Vagina (tissue), 2 donors: Measurements from ENCODE around the gene ALDH3A1. TPM values are rescaled to one million over a fixed set of nuclear protein-coding genes. Genes with fewer than 3 reads are reported as not detected.

Experiments used
- DNase-seq, 2 donors: peaks; one replicate each; pipeline ENCODE4 v3.0.0-alpha.2; 2017; ENCODE audit errors: extremely low spot score in 2 of 2
- H3K27ac ChIP-seq: fragments of 200-600 bp; sonication (generic); one replicate; pipeline ENCODE4 v1.5.1; 2019
- H3K27me3 ChIP-seq: fragments of 200-600 bp; sonication (generic); one replicate; pipeline ENCODE4 v1.5.1; 2019
- H3K36me3 ChIP-seq, 2 donors: fragments of 200-600 bp; sonication (generic); one replicate each; pipeline ENCODE4 v1.5.1; 2017 to 2019
- H3K4me1 ChIP-seq: fragments of 200-600 bp; sonication (generic); one replicate; pipeline ENCODE4 v1.5.1; 2019
- H3K4me3 ChIP-seq, 2 donors: fragments of 200-600 bp; sonication (generic); 1 replicate in 1 of 2; 2 replicates in 1 of 2; pipeline ENCODE4 v1.5.1; 2016 to 2019
- H3K9me3 ChIP-seq: fragments of 200-600 bp; sonication (generic); one replicate; pipeline ENCODE4 v1.5.1; 2019
- CTCF ChIP-seq, 3 experiments: fragments of 450-650 bp in 2 of 3; fragments of 200-600 bp in 1 of 3; sonication (generic) in 1 of 3; IDR thresholded peaks; one replicate each; pipeline ENCODE4 v1.5.1; 2017 to 2019; ENCODE audit warnings: antibody characterized with exemption in 3 of 3, mild to moderate bottlenecking in 2 of 3, moderate library complexity in 2 of 3
- POLR2A ChIP-seq, 2 donors: fragments of 450-650 bp; IDR thresholded peaks; one replicate each; pipeline ENCODE4 v1.6.1; 2017; ENCODE audit warnings: antibody characterized with exemption in 2 of 2, mild to moderate bottlenecking in 2 of 2, moderate library complexity in 2 of 2
- POLR2AphosphoS5 ChIP-seq, 2 donors: sonication (generic); formaldehyde crosslinking; IDR thresholded peaks; one replicate each; pipeline ENCODE4 v1.9.0; 2017; ENCODE audit warnings: antibody characterized with exemption in 2 of 2, mild to moderate bottlenecking in 2 of 2, low read depth in 1 of 2; ENCODE audit not compliant: insufficient read depth in 1 of 2
- intact Hi-C: fragments of 100-400 bp; cut with DNase I; formaldehyde crosslinking; loops from one replicate; pipeline ENCODE4 v1.15.1; 2023
- total RNA-seq: library from RNA; depleted of rRNA; stranded (reverse); fragments of >200 nt; gene quantifications from one replicate; pipeline ENCODE4 v1.2.3, GENCODE V29; 2016

ALDH3A1 gene
- total RNA-seq, 1 donor from 2014 or later, result 14.2 TPM

- H3K4me1 ChIP-seq, result peaks cover 40% of the 10 kb centered on the region
- intact Hi-C loops, result no loop called here
- H3K9me3 ChIP-seq, result no peaks in the 10 kb centered on the region
- peak overlapping the region; percentile 73 for H3K27ac ChIP-seq
- H3K27me3 ChIP-seq, result no peaks in the 10 kb centered on the region
- DNase-seq, result no peak
- TF ChIP-seq POLR2A (IDR thresholded peaks at IDR 0.05) (no peak), CTCF (IDR thresholded peaks at IDR 0.05) (peak; percentile 79 to 87 (median 83)), POLR2AphosphoS5 (IDR thresholded peaks at IDR 0.05; ENCODE audit: insufficient read depth in 1 of 2, low read depth in 1 of 2) (peak in 1 of 2 donors; percentile 54)
- H3K4me3 ChIP-seq, result peak overlapping the region; percentile 53 to 74
- no peaks in the 10 kb centered on the region for H3K36me3 ChIP-seq
These were observed 3.0 kb downstream of the ALDH3A1 start for GRCh38 chr17:19744922-19745757.

GRCh38 chr17:19744492-19744891, 3.6 kb downstream of the ALDH3A1 start:
- H3K27ac ChIP-seq, result peak overlapping the region; percentile 73
- H3K9me3 ChIP-seq, result no peaks in the 10 kb centered on the region
- H3K27me3 ChIP-seq, result no peaks in the 10 kb centered on the region
- intact Hi-C loops, result no loop called here
- no peak for DNase-seq
- H3K4me1 ChIP-seq, result peaks cover 40% of the 10 kb centered on the region
- no peaks in the 10 kb centered on the region for H3K36me3 ChIP-seq
- TF ChIP-seq CTCF (IDR thresholded peaks at IDR 0.05), result no peak
- TF ChIP-seq POLR2A (IDR thresholded peaks at IDR 0.05), result no peak
- no peak for TF ChIP-seq POLR2AphosphoS5 (IDR thresholded peaks at IDR 0.05; ENCODE audit: insufficient read depth in 1 of 2, low read depth in 1 of 2)
- peak overlapping the region; percentile 53 to 74 for H3K4me3 ChIP-seq

- Histone ChIP-seq H3K27ac (no peak overlapping the region), H3K4me3 (no peak overlapping the region), H3K9me3 (no peaks in the 10 kb centered on the region), H3K27me3 (no peaks in the 10 kb centered on the region), H3K4me1 (peaks cover 33% of the 10 kb centered on the region), H3K36me3 (no peaks in the 10 kb centered on the region)
- intact Hi-C loops, result no loop called here
- TF ChIP-seq CTCF (IDR thresholded peaks at IDR 0.05), result no peak
- TF ChIP-seq POLR2A (IDR thresholded peaks at IDR 0.05), result no peak
- TF ChIP-seq POLR2AphosphoS5 (IDR thresholded peaks at IDR 0.05; ENCODE audit: insufficient read depth in 1 of 2, low read depth in 1 of 2), result no peak
- no peak for DNase-seq
These were observed 4.7 kb downstream of the ALDH3A1 start for GRCh38 chr17:19743101-19744100.

- intact Hi-C loops, result no loop called here
- H3K4me1 ChIP-seq, result peaks cover 24% of the 10 kb centered on the region
- no peak overlapping the region for H3K27ac ChIP-seq
- no peaks in the 10 kb centered on the region for H3K27me3 ChIP-seq
- H3K4me3 ChIP-seq, result no peak overlapping the region
- TF ChIP-seq CTCF (IDR thresholded peaks at IDR 0.05) (no peak), POLR2AphosphoS5 (IDR thresholded peaks at IDR 0.05; ENCODE audit: insufficient read depth in 1 of 2, low read depth in 1 of 2) (no peak), POLR2A (IDR thresholded peaks at IDR 0.05) (no peak)
- H3K9me3 ChIP-seq, result no peaks in the 10 kb centered on the region
- DNase-seq, result no peak
- no peaks in the 10 kb centered on the region for H3K36me3 ChIP-seq
These were observed 5.6 kb downstream of the ALDH3A1 start for GRCh38 chr17:19742495-19742894.
